Upper lobe of left lung (tissue), 6 donors: ENCODE measurements around the gene NRGN. TPM values are rescaled to one million over a fixed set of nuclear protein-coding genes. Genes with fewer than 3 reads are reported as not detected.

Experiments used
- ATAC-seq, 2 donors: fragments of 200-7000 bp; cut with Tn5 transposase; one replicate each; pipeline ENCODE4 v1.9.1; 2022; ENCODE audit warnings: mild to moderate bottlenecking in 2 of 2, moderate library complexity in 2 of 2; ENCODE audit not compliant: low FRiP score in 2 of 2
- DNase-seq, 2 donors: peaks; one replicate each; pipeline ENCODE4 v3.0.0-alpha.2; 2019 to 2020
- H3K27ac ChIP-seq, 4 donors: fragments of 200-600 bp; sonication (generic); one replicate each; pipeline ENCODE4 v1.5.1; 2016 to 2019
- H3K27me3 ChIP-seq, 4 donors: fragments of 200-600 bp; sonication (generic); one replicate each; pipeline ENCODE4 v1.5.1; 2017 to 2019
- H3K36me3 ChIP-seq, 4 donors: fragments of 200-600 bp; sonication (generic); one replicate each; pipeline ENCODE4 v1.5.1; 2016 to 2019
- H3K4me1 ChIP-seq, 4 donors: fragments of 200-600 bp; sonication (generic); one replicate each; pipeline ENCODE4 v1.5.1; 2018 to 2019
- H3K4me3 ChIP-seq, 4 donors: fragments of 200-600 bp; sonication (generic); one replicate each; pipeline ENCODE4 v1.5.1; 2017 to 2019; ENCODE audit warnings: mild to moderate bottlenecking in 2 of 4, moderate library complexity in 1 of 4
- H3K9me3 ChIP-seq, 4 donors: fragments of 200-600 bp; sonication (generic); one replicate each; pipeline ENCODE4 v1.5.1; 2018 to 2019
- CTCF ChIP-seq, 6 experiments: fragments of 450-650 bp in 4 of 6; fragments of 200-600 bp in 2 of 6; sonication (generic) in 2 of 6; IDR thresholded peaks; one replicate each; pipeline ENCODE4 v1.5.1; 2016 to 2019; ENCODE audit warnings: antibody characterized with exemption in 6 of 6
- EP300 ChIP-seq, 4 donors: sonication (generic); formaldehyde crosslinking; IDR thresholded peaks; one replicate each; pipeline ENCODE4 v1.5.1; 2017; ENCODE audit warnings: antibody characterized with exemption in 4 of 4, control low read depth in 2 of 4
- POLR2A ChIP-seq, 4 donors: fragments of 450-650 bp; IDR thresholded peaks; one replicate each; pipeline ENCODE4 v1.5.1; 2016 to 2017; ENCODE audit warnings: antibody characterized with exemption in 4 of 4, mild to moderate bottlenecking in 2 of 4
- POLR2AphosphoS5 ChIP-seq, 2 donors: sonication (generic); formaldehyde crosslinking; IDR thresholded peaks; one replicate each; pipeline ENCODE4 v1.5.1; 2017; ENCODE audit warnings: antibody characterized with exemption in 2 of 2
- WGBS, 2 donors: methylation state at CpG; one replicate each; pipeline ENCODE4 v1.1.5; 2017 to 2018; 5-methylcytosine and 5-hydroxymethylcytosine counted together
- total RNA-seq, 6 donors: library from RNA; depleted of rRNA in 4 of 6; stranded (reverse); fragments of >200 nt in 4 of 6; gene quantifications; one replicate each; pipeline versions ENCODE4 v1.1.0 to v1.2.1, GENCODE V29; 2016 to 2021
- donor health status: DM: no; HTN: no; CAD: no; lungs with moderate emphysema.
- donor health status: DM: no; HTN: yes; CAD: no; lungs with severe emphysema.

Gene NRGN
- 100 to 1,000 TPM in 1 of 6 donors, 10 to 100 TPM in 5; 30.9 to 111 (median 77.6) TPM for total RNA-seq

DNA sequence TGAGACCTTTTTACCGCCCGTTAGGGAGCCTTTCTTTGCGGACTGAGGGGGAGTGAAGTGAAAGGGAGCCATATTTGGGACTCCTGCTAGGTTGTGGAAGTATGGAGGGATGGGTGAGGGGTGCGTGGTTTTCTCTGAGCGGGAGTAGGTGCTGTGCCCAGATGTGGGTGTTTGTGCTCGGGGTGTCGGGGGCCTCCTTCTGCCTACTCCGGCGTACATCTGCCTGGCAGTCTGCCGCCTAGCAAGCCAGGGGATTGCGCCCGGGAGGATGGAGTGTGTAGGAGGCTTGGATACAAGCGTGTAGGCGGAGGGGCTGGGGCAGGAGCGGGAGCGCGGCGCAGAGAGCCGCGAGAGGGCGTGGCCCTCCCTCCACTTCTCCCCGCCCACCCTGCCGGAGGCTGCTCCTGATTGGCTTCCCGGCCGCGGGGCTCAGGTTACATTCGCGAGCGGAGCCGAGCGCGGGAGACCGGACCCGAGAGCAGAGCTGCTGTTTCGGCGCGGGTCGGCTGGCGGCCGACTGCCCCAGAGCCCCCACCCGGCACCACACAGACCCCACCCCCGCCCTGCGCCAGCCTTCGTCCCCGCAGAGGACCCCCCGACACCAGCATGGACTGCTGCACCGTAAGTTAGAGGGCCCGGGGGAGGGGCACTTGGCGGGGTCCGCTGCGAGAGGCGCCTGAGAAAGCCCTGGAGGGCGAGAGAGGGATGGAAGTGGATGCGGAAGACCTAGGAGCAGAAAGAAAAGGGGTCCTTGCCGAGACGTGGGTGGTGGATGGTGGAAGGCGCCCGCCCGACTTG, at the start of gene NRGN:
TSS of gene NRGN (plus strand) at position 464 of the 798 bp plus-strand sequence. CDS start at position 607, 143 bp downstream.
- DNase-seq = peak; percentile 94 to 96
- WGBS, 2 donors = 3 to 4% methylated on average over 25 to 49 of the region's 59 CpGs

DNA sequence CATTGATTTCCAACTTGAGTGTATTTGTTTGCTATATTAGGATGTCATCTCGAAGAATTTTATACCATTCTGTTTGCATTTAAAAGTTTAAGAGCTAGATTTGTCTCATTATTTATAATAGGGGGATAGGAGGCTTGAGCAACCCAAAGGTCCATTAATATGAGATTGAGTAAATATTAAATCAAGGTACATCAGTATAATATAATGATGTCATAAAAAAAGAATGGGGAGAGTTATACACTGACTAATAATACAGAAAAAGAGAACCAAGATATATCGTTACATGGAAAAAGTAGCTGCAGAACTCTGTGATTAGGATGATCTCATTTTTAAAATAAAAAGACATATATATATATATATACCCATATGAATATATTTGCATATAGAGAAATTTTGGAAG, 46.6 kb upstream of the NRGN start:
- ATAC-seq (no peak), DNase-seq (no peak)
- Histone ChIP-seq H3K4me3 (no peak overlapping the region), H3K27me3 (no peaks in the 10 kb centered on the region), H3K4me1 (no peaks in the 10 kb centered on the region), H3K27ac (no peak overlapping the region), H3K9me3 (no peaks in the 10 kb centered on the region), H3K36me3 (no peaks in the 10 kb centered on the region)
- TF ChIP-seq EP300 (IDR thresholded peaks at IDR 0.05) (no peak), CTCF (IDR thresholded peaks at IDR 0.05) (no peak), POLR2AphosphoS5 (IDR thresholded peaks at IDR 0.05) (no peak), POLR2A (IDR thresholded peaks at IDR 0.05) (no peak)
- WGBS, 2 donors = 95 to 98% methylated on average over 2 of the region's 2 CpGs

More for the DNA sequence above, at the start of gene NRGN:
- Histone ChIP-seq H3K4me1 (peaks cover 10 to 25% (median 17%) of the 10 kb centered on the region in 4 donors), H3K9me3 (no peaks in the 10 kb centered on the region), H3K36me3 (no peaks in the 10 kb centered on the region), H3K27ac (peak within 1 kb of the TSS; percentile 47 to 78 (median 66)), H3K4me3 (peak within 1 kb of the TSS; percentile 62 to 82 (median 76)), H3K27me3 (no peaks in the 10 kb centered on the region)
- peak; percentile 96 to 98 for ATAC-seq
- peak in 1 of 4 donors; percentile 60 for TF ChIP-seq POLR2A (IDR thresholded peaks at IDR 0.05)
- peak in 1 of 6 experiments; percentile 4 for TF ChIP-seq CTCF (IDR thresholded peaks at IDR 0.05)
- no peak for TF ChIP-seq EP300 (IDR thresholded peaks at IDR 0.05)
- TF ChIP-seq POLR2AphosphoS5 (IDR thresholded peaks at IDR 0.05) = peak in 1 of 2 donors; percentile 60

GRCh38 chr11:124699547-124699946, 40.2 kb upstream of the NRGN start:
- 87 to 91% methylated on average over 1 of the region's 1 CpG for WGBS, 2 donors
- no peaks in the 10 kb centered on the region for H3K36me3 ChIP-seq
- TF ChIP-seq CTCF (IDR thresholded peaks at IDR 0.05) = no peak
- no peak for TF ChIP-seq POLR2AphosphoS5 (IDR thresholded peaks at IDR 0.05)
- no peak for TF ChIP-seq POLR2A (IDR thresholded peaks at IDR 0.05)
- TF ChIP-seq EP300 (IDR thresholded peaks at IDR 0.05) = no peak
- ATAC-seq = no peak
- H3K27ac ChIP-seq = no peak overlapping the region
- H3K4me3 ChIP-seq = no peak overlapping the region
- DNase-seq = no peak
- H3K4me1 ChIP-seq = no peaks in the 10 kb centered on the region
- no peaks in the 10 kb centered on the region for H3K27me3 ChIP-seq
- H3K9me3 ChIP-seq = no peaks in the 10 kb centered on the region

DNA sequence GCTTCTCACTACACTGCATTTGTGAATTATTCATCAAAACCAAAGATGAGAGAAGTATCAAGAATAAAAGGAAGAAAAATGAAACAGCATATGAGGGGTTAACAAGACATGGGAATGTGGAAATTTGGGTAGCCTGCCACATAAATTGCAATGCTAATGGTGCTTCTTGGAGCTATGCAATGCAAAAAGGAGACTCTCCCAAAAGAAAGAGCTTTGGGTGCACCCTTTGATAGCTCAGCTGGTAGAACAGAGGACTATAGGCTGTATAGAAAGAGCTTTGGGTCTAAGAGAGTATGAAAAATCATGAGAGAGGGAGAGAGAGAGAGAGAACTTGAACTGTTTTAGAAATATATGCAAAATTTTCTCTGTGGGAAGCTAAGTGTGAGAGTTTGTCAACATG, 39.7 kb upstream of the NRGN start:
- Histone ChIP-seq H3K4me3 (no peak overlapping the region), H3K9me3 (no peaks in the 10 kb centered on the region), H3K27me3 (no peaks in the 10 kb centered on the region), H3K4me1 (no peaks in the 10 kb centered on the region), H3K27ac (no peak overlapping the region), H3K36me3 (no peaks in the 10 kb centered on the region)
- TF ChIP-seq POLR2A (IDR thresholded peaks at IDR 0.05) (no peak), POLR2AphosphoS5 (IDR thresholded peaks at IDR 0.05) (no peak), EP300 (IDR thresholded peaks at IDR 0.05) (no peak), CTCF (IDR thresholded peaks at IDR 0.05) (no peak)
- ATAC-seq (no peak), DNase-seq (no peak)
